ENCODE data around the gene PCAT6. TPM values are rescaled to one million over a fixed set of nuclear protein-coding genes. Genes with fewer than 3 reads are reported as not detected.

PCAT6 gene
- total RNA-seq, 1 experiment from 2014 or later, result 2.2 TPM

- no peaks in the 10 kb centered on the region for H3K9me3 ChIP-seq (ENCODE audit: control insufficient read depth, insufficient read depth, low read depth, low read length)
- peaks cover 21% of the 10 kb centered on the region for H3K4me1 ChIP-seq (ENCODE audit: control insufficient read depth, insufficient read depth, low read length)
- ATAC-seq, result no peak
- TF ChIP-seq POLR2AphosphoS5 (IDR thresholded peaks at IDR 0.05; ENCODE audit: low read depth, low read length), result no peak
- TF ChIP-seq REST (IDR thresholded peaks at IDR 0.05; ENCODE audit: insufficient read depth in 1 of 2, low read depth in 2 of 2, low read length in 1 of 2), result no peak
- no peak for TF ChIP-seq CTCF (IDR thresholded peaks at IDR 0.05)
- no peak for TF ChIP-seq TCF7L2 (IDR thresholded peaks at IDR 0.05; ENCODE audit: low read depth, low read length)
- TF ChIP-seq SIN3A (IDR thresholded peaks at IDR 0.05; ENCODE audit: borderline replicate concordance, insufficient read depth, low read depth, low read length), result no peak
- no peak overlapping the region for H3K4me3 ChIP-seq (ENCODE audit: low read depth in 2 of 2, low read length in 2 of 2)
- no peaks in the 10 kb centered on the region for H3K36me3 ChIP-seq (ENCODE audit: control insufficient read depth, insufficient read depth, low read length)
- in situ Hi-C loops (cut with HindIII; ENCODE audit: low pct_unique_long_range_greater_than_20kb, low sequenced_read_pairs) (no loop called here), intact Hi-C loops (cut with micrococcal nuclease; ENCODE audit: unreplicated experiment) (no loop called here)
- no peaks in the 10 kb centered on the region for H3K27me3 ChIP-seq (ENCODE audit: control insufficient read depth, insufficient read depth, low read length)
- ChIA-PET CTCF (no interaction called here), POLR2A (no interaction called here)
- no peak overlapping the region for H3K27ac ChIP-seq (ENCODE audit: low read length)
- no peak for DNase-seq (ENCODE audit: low read depth, low spot score)
- no TSS peak for BruUV-seq (replicated peaks)
Observed at GRCh38 chr1:202798260-202798659, 12.5 kb upstream of the PCAT6 start.

DNA sequence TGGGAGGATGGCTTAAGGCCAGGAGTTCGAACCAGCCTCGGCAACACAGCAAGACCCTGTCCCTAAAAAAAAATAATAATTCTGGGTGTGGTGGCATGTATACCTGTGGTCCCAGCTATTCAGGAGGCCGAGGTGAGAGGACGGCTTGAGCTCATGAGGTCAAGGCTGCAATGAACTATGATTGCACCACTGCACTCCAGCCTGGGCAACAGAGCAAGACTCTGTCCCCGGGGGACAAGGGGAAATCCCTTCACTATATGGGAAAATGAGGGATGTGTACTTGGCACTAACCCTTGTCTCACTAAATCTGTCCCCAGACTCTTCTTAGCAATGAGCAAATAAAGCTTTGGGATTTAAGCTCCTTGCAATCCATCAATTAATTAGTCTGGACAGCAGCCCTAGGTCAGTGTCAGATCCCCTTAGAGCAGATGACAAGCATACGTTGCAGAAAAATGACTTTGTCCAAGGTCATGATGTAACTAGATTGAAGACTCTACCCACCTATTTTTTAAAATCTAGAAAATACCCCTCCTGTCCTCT lies 11.9 kb upstream of the PCAT6 start:
- intact Hi-C loops (cut with micrococcal nuclease; ENCODE audit: unreplicated experiment) (no loop called here), in situ Hi-C loops (cut with HindIII; ENCODE audit: low pct_unique_long_range_greater_than_20kb, low sequenced_read_pairs) (no loop called here)
- ChIA-PET CTCF (no interaction called here), POLR2A (no interaction called here)
- ATAC-seq (no peak), DNase-seq (ENCODE audit: low read depth, low spot score) (no peak)
- BruUV-seq (replicated peaks), result no TSS peak
- Histone ChIP-seq H3K36me3 (ENCODE audit: control insufficient read depth, insufficient read depth, low read length) (no peaks in the 10 kb centered on the region), H3K27me3 (ENCODE audit: control insufficient read depth, insufficient read depth, low read length) (no peaks in the 10 kb centered on the region), H3K9me3 (ENCODE audit: control insufficient read depth, insufficient read depth, low read depth, low read length) (no peaks in the 10 kb centered on the region), H3K27ac (ENCODE audit: low read length) (no peak overlapping the region), H3K4me1 (ENCODE audit: control insufficient read depth, insufficient read depth, low read length) (peaks cover 25% of the 10 kb centered on the region), H3K4me3 (ENCODE audit: low read depth in 2 of 2, low read length in 2 of 2) (no peak overlapping the region)
- TF ChIP-seq REST (IDR thresholded peaks at IDR 0.05; ENCODE audit: insufficient read depth in 1 of 2, low read depth in 2 of 2, low read length in 1 of 2), result no peak
- no peak for TF ChIP-seq SIN3A (IDR thresholded peaks at IDR 0.05; ENCODE audit: borderline replicate concordance, insufficient read depth, low read depth, low read length)
- TF ChIP-seq CTCF (IDR thresholded peaks at IDR 0.05), result no peak
- no peak for TF ChIP-seq TCF7L2 (IDR thresholded peaks at IDR 0.05; ENCODE audit: low read depth, low read length)
- TF ChIP-seq POLR2AphosphoS5 (IDR thresholded peaks at IDR 0.05; ENCODE audit: low read depth, low read length), result no peak

Data from Panc1 (cell line).